HFFc6 (cell line): ENCODE results near the gene PHF24. TPM values are rescaled to one million over a fixed set of nuclear protein-coding genes. Genes with fewer than 3 reads are reported as not detected.

Source experiments
- DNase-seq: peaks from one replicate; pipeline ENCODE4 v3.0.0-alpha.2; 2018
- H3K27ac Mint-ChIP-seq: 2 replicates; pipeline ENCODE4 v1.8.0; 2020; ENCODE audit warnings: mild to moderate bottlenecking, mixed read lengths
- H3K27me3 Mint-ChIP-seq: 2 replicates; pipeline ENCODE4 v1.8.0; 2021; ENCODE audit warnings: mild to moderate bottlenecking, moderate library complexity, mixed read lengths; ENCODE audit not compliant: insufficient read depth
- H3K36me3 Mint-ChIP-seq: 2 replicates; pipeline ENCODE4 v1.8.0; 2021; ENCODE audit warnings: low read depth, mixed read lengths
- H3K4me1 Mint-ChIP-seq: 2 replicates; pipeline ENCODE4 v1.8.0; 2020; ENCODE audit warnings: low read depth, mixed read lengths
- H3K4me3 Mint-ChIP-seq: 2 replicates; pipeline ENCODE4 v1.8.0; 2020; ENCODE audit warnings: mild to moderate bottlenecking, moderate library complexity, mixed read lengths
- H3K9me3 Mint-ChIP-seq: 2 replicates; pipeline ENCODE4 v1.8.0; 2020; ENCODE audit warnings: mild to moderate bottlenecking, mixed read lengths
- total RNA-seq, 6 experiments: library from RNA; stranded (reverse); fragmentation: NEBNext Ultra II Directional; extraction: Animal tissue kit (Norgen Biotek cat#: 25700); gene quantifications; 2 replicates in 1 of 6; 3 replicates in 5 of 6; pipeline ENCODE4 v1.2.3, GENCODE V29; 2021
- TF ChIP-seq, protein P1 (sequence below): fragments of 200-600 bp; sonication (generic); IDR thresholded peaks from 2 replicates; pipeline ENCODE4 v1.5.0; 2021; ENCODE audit warnings: antibody characterized with exemption, mild to moderate bottlenecking

PHF24 gene
- total RNA-seq, 6 experiments from 2014 or later, result not detected

GRCh38 chr9:34962546-34962945 is 4.5 kb downstream of the PHF24 start:
- peaks cover 10% of the 10 kb centered on the region for H3K4me1 Mint-ChIP-seq
- H3K36me3 Mint-ChIP-seq, result no peaks in the 10 kb centered on the region
- H3K9me3 Mint-ChIP-seq, result no peaks in the 10 kb centered on the region
- H3K4me3 Mint-ChIP-seq, result no peak overlapping the region
- TF ChIP-seq, protein P1, sequence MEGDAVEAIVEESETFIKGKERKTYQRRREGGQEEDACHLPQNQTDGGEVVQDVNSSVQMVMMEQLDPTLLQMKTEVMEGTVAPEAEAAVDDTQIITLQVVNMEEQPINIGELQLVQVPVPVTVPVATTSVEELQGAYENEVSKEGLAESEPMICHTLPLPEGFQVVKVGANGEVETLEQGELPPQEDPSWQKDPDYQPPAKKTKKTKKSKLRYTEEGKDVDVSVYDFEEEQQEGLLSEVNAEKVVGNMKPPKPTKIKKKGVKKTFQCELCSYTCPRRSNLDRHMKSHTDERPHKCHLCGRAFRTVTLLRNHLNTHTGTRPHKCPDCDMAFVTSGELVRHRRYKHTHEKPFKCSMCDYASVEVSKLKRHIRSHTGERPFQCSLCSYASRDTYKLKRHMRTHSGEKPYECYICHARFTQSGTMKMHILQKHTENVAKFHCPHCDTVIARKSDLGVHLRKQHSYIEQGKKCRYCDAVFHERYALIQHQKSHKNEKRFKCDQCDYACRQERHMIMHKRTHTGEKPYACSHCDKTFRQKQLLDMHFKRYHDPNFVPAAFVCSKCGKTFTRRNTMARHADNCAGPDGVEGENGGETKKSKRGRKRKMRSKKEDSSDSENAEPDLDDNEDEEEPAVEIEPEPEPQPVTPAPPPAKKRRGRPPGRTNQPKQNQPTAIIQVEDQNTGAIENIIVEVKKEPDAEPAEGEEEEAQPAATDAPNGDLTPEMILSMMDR, result no peak
- no peak overlapping the region for H3K27ac Mint-ChIP-seq
- DNase-seq, result no peak
- peaks cover 39% of the 10 kb centered on the region for H3K27me3 Mint-ChIP-seq

DNA sequence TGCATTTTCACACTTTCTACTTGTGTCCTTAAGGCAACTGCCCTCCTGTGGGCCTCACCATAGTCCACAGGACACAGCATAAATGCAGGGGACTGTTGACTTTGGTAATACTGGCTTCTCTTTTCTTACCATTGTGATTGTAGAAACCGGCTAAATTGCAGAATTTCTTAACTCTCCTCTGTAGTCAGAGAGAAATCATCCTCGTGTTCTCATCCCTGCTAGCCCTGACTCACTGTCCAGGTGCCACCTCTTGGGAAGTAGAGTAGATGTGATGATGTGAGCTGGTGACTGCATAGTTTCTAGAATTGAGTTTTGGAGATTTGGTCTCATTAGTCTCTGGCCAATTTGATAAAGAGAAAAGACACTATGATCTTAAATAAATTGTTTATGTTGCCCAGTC is 5.5 kb downstream of the PHF24 start:
- H3K4me1 Mint-ChIP-seq, result peaks cover 10% of the 10 kb centered on the region
- H3K27me3 Mint-ChIP-seq, result peaks cover 45% of the 10 kb centered on the region
- H3K9me3 Mint-ChIP-seq, result no peaks in the 10 kb centered on the region
- no peaks in the 10 kb centered on the region for H3K36me3 Mint-ChIP-seq
- no peak for DNase-seq
- no peak overlapping the region for H3K27ac Mint-ChIP-seq
- TF ChIP-seq, protein P1, result no peak
- H3K4me3 Mint-ChIP-seq, result no peak overlapping the region

DNA sequence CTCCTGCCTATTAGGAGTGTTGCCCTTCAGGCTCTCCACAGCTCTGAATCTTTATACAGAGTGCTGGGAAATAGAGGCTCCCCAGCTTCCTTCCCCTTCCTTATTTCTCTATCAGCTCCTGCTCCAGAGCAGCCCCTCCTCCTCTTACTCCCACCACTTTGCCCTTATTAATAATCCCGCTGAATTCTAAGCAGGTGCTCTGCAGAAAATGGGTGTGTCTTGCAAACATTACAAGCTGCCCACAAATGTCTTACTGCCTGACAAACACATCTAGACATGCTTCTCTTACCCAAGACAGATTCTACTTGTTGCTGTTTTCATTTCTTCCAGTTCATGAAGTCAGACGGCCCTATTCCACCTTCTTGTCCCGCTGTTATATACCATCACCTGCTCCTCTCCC is 6.4 kb downstream of the PHF24 start:
- no peak for DNase-seq
- no peaks in the 10 kb centered on the region for H3K36me3 Mint-ChIP-seq
- H3K4me1 Mint-ChIP-seq, result peaks cover 10% of the 10 kb centered on the region
- H3K4me3 Mint-ChIP-seq, result no peak overlapping the region
- no peak overlapping the region for H3K27ac Mint-ChIP-seq
- H3K27me3 Mint-ChIP-seq, result peaks cover 48% of the 10 kb centered on the region
- no peaks in the 10 kb centered on the region for H3K9me3 Mint-ChIP-seq
- TF ChIP-seq, protein P1, result no peak

GRCh38 chr9:34971146-34971811 is 13.2 kb downstream of the PHF24 start:
- Mint-ChIP-seq H3K27me3 (peaks cover 48% of the 10 kb centered on the region), H3K27ac (no peak overlapping the region), H3K4me3 (no peak overlapping the region), H3K36me3 (no peaks in the 10 kb centered on the region), H3K4me1 (no peaks in the 10 kb centered on the region), H3K9me3 (no peaks in the 10 kb centered on the region)
- TF ChIP-seq, protein P1, result no peak
- DNase-seq, result no peak

DNA sequence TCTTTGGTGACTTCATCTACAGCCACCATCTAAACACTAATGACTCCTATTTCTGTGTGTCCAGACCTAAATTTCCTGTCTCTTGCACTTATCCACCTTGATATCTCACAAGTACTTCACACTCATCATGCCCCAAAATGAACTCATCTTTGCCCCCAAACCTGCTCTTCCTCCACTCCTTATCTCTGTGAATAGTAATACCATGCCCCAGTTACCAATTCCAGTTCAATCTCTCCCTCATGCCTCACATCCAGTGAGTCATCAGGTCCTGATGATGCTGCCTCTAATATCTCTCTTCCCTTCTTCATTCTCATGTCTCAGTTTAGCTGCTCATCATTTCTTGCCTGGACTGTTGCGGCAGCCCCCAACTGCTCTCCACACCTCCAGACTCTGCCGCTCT is 16.6 kb downstream of the PHF24 start:
- H3K9me3 Mint-ChIP-seq, result no peaks in the 10 kb centered on the region
- no peaks in the 10 kb centered on the region for H3K36me3 Mint-ChIP-seq
- TF ChIP-seq, protein P1, result no peak
- H3K4me3 Mint-ChIP-seq, result no peak overlapping the region
- no peaks in the 10 kb centered on the region for H3K4me1 Mint-ChIP-seq
- DNase-seq, result no peak
- peaks cover 51% of the 10 kb centered on the region for H3K27me3 Mint-ChIP-seq
- H3K27ac Mint-ChIP-seq, result no peak overlapping the region
